Vagina (tissue), 2 donors: ENCODE data around the gene NPAS1. TPM values are rescaled to one million over a fixed set of nuclear protein-coding genes. Genes with fewer than 3 reads are reported as not detected.
"Not testable (repeated sequence)": the region's sequence is repeated elsewhere in the genome, so short reads cannot be mapped to it uniquely, and the experiment has no call there.

Experiments used
- DNase-seq, 2 donors: peaks; one replicate each; pipeline ENCODE4 v3.0.0-alpha.2; 2017; ENCODE audit errors: extremely low spot score in 2 of 2
- H3K27ac ChIP-seq: fragments of 200-600 bp; sonication (generic); one replicate; pipeline ENCODE4 v1.5.1; 2019
- H3K27me3 ChIP-seq: fragments of 200-600 bp; sonication (generic); one replicate; pipeline ENCODE4 v1.5.1; 2019
- H3K36me3 ChIP-seq, 2 donors: fragments of 200-600 bp; sonication (generic); one replicate each; pipeline ENCODE4 v1.5.1; 2017 to 2019
- H3K4me1 ChIP-seq: fragments of 200-600 bp; sonication (generic); one replicate; pipeline ENCODE4 v1.5.1; 2019
- H3K4me3 ChIP-seq, 2 donors: fragments of 200-600 bp; sonication (generic); 1 replicate in 1 of 2; 2 replicates in 1 of 2; pipeline ENCODE4 v1.5.1; 2016 to 2019
- H3K9me3 ChIP-seq: fragments of 200-600 bp; sonication (generic); one replicate; pipeline ENCODE4 v1.5.1; 2019
- CTCF ChIP-seq, 3 experiments: fragments of 450-650 bp in 2 of 3; fragments of 200-600 bp in 1 of 3; sonication (generic) in 1 of 3; IDR thresholded peaks; one replicate each; pipeline ENCODE4 v1.5.1; 2017 to 2019; ENCODE audit warnings: antibody characterized with exemption in 3 of 3, mild to moderate bottlenecking in 2 of 3, moderate library complexity in 2 of 3
- POLR2A ChIP-seq, 2 donors: fragments of 450-650 bp; IDR thresholded peaks; one replicate each; pipeline ENCODE4 v1.6.1; 2017; ENCODE audit warnings: antibody characterized with exemption in 2 of 2, mild to moderate bottlenecking in 2 of 2, moderate library complexity in 2 of 2
- POLR2AphosphoS5 ChIP-seq, 2 donors: sonication (generic); formaldehyde crosslinking; IDR thresholded peaks; one replicate each; pipeline ENCODE4 v1.9.0; 2017; ENCODE audit warnings: antibody characterized with exemption in 2 of 2, mild to moderate bottlenecking in 2 of 2, low read depth in 1 of 2; ENCODE audit not compliant: insufficient read depth in 1 of 2
- intact Hi-C: fragments of 100-400 bp; cut with DNase I; formaldehyde crosslinking; loops from one replicate; pipeline ENCODE4 v1.15.1; 2023
- total RNA-seq: library from RNA; depleted of rRNA; stranded (reverse); fragments of >200 nt; gene quantifications from one replicate; pipeline ENCODE4 v1.2.3, GENCODE V29; 2016

Gene NPAS1
- total RNA-seq, 1 donor from 2014 or later, result 0.49 TPM

GRCh38 chr19:47074621-47075020 lies 55.0 kb downstream of the NPAS1 start:
- TF ChIP-seq POLR2A (IDR thresholded peaks at IDR 0.05), result no peak
- TF ChIP-seq POLR2AphosphoS5 (IDR thresholded peaks at IDR 0.05; ENCODE audit: insufficient read depth in 1 of 2, low read depth in 1 of 2), result no peak
- no peak for TF ChIP-seq CTCF (IDR thresholded peaks at IDR 0.05)
- Histone ChIP-seq H3K27me3 (no peaks in the 10 kb centered on the region), H3K27ac (no peak overlapping the region), H3K36me3 (peaks cover 0 to 61% of the 10 kb centered on the region in 2 donors), H3K4me1 (peaks cover 2% of the 10 kb centered on the region), H3K9me3 (no peaks in the 10 kb centered on the region), H3K4me3 (no peak overlapping the region)
- no peak for DNase-seq
- intact Hi-C loops, result no loop called here

- peaks cover 6% of the 10 kb centered on the region for H3K4me1 ChIP-seq
- DNase-seq, result no peak
- no peak overlapping the region for H3K4me3 ChIP-seq
- no peaks in the 10 kb centered on the region for H3K9me3 ChIP-seq
- TF ChIP-seq POLR2A (IDR thresholded peaks at IDR 0.05), result no peak
- TF ChIP-seq CTCF (IDR thresholded peaks at IDR 0.05), result no peak
- no peak for TF ChIP-seq POLR2AphosphoS5 (IDR thresholded peaks at IDR 0.05; ENCODE audit: insufficient read depth in 1 of 2, low read depth in 1 of 2)
- H3K27ac ChIP-seq, result no peak overlapping the region
- H3K36me3 ChIP-seq, result peaks cover 0 to 59% of the 10 kb centered on the region in 2 donors
- intact Hi-C loops, result no loop called here
- no peaks in the 10 kb centered on the region for H3K27me3 ChIP-seq
These were observed 55.7 kb downstream of the NPAS1 start for GRCh38 chr19:47075179-47075810.

- no peak for DNase-seq
- Histone ChIP-seq H3K27ac (no peak overlapping the region), H3K27me3 (no peaks in the 10 kb centered on the region), H3K9me3 (no peaks in the 10 kb centered on the region), H3K4me1 (peaks cover 6% of the 10 kb centered on the region), H3K4me3 (no peak overlapping the region), H3K36me3 (peaks cover 0 to 62% of the 10 kb centered on the region in 2 donors)
- TF ChIP-seq POLR2AphosphoS5 (IDR thresholded peaks at IDR 0.05; ENCODE audit: insufficient read depth in 1 of 2, low read depth in 1 of 2) (no peak), POLR2A (IDR thresholded peaks at IDR 0.05) (no peak), CTCF (IDR thresholded peaks at IDR 0.05) (no peak)
- intact Hi-C loops, result no loop called here
These were observed 56.3 kb downstream of the NPAS1 start for GRCh38 chr19:47075941-47076340.

GRCh38 chr19:47078351-47078750 lies 58.7 kb downstream of the NPAS1 start:
- intact Hi-C loops, result loop anchor here (2.0 kb wide), 1 partner anchor 50 kb away; no protein-coding TSS in a partner anchor
- not testable (repeated sequence) for DNase-seq

GRCh38 chr19:47081095-47081494 lies 61.5 kb downstream of the NPAS1 start:
- H3K36me3 ChIP-seq, result peaks cover 0 to 84% of the 10 kb centered on the region in 2 donors
- no peaks in the 10 kb centered on the region for H3K27me3 ChIP-seq
- no peaks in the 10 kb centered on the region for H3K9me3 ChIP-seq
- H3K4me3 ChIP-seq, result no peak overlapping the region
- H3K27ac ChIP-seq, result no peak overlapping the region
- DNase-seq, result no peak
- TF ChIP-seq POLR2A (IDR thresholded peaks at IDR 0.05) (no peak), CTCF (IDR thresholded peaks at IDR 0.05) (no peak), POLR2AphosphoS5 (IDR thresholded peaks at IDR 0.05; ENCODE audit: insufficient read depth in 1 of 2, low read depth in 1 of 2) (no peak)
- H3K4me1 ChIP-seq, result peaks cover 6% of the 10 kb centered on the region
- intact Hi-C loops, result no loop called here

More at GRCh38 chr19:47078351-47078750, 58.7 kb downstream of the NPAS1 start:
- not testable (repeated sequence) for H3K9me3 ChIP-seq, H3K4me3 ChIP-seq, H3K27me3 ChIP-seq, H3K4me1 ChIP-seq, H3K27ac ChIP-seq
- H3K36me3 ChIP-seq, result peaks cover 0 to 64% of the 10 kb centered on the region in 2 donors
